Omental fat pad (tissue), 4 donors: ENCODE data around the gene ZNF341. TPM values are rescaled to one million over a fixed set of nuclear protein-coding genes. Genes with fewer than 3 reads are reported as not detected.

Experiments used
- ATAC-seq: fragments of 150-250 bp; one replicate; pipeline ENCODE4 v1.9.1; 2016; ENCODE audit warnings: mild to moderate bottlenecking, moderate library complexity; ENCODE audit not compliant: low FRiP score
- DNase-seq: peaks from one replicate; pipeline ENCODE4 v3.0.0-alpha.2; 2019; ENCODE audit warnings: low spot score
- total RNA-seq, 4 donors: library from RNA; depleted of rRNA; stranded (reverse); fragments of >200 nt; gene quantifications; one replicate each; pipeline ENCODE4 v1.1.0, GENCODE V29; 2016
- TF ChIP-seq, protein P1 (sequence below), 3 donors: fragments of 450-650 bp; IDR thresholded peaks; one replicate each; pipeline ENCODE4 v1.5.1; 2016 to 2017; ENCODE audit warnings: antibody characterized with exemption in 3 of 3, mild to moderate bottlenecking in 3 of 3, moderate library complexity in 2 of 3

Gene ZNF341
- total RNA-seq = 1 to 10 TPM; 1.6 to 2.3 (median 2.0) TPM

GRCh38 chr20:33731693-33732165, at the start of gene ZNF341:
TSS of gene ZNF341 (plus strand) at chr20:33731996. CDS start at chr20:33732022, 26 bp downstream.
- DNase-seq = peak; percentile 65
- TF ChIP-seq, protein P1, sequence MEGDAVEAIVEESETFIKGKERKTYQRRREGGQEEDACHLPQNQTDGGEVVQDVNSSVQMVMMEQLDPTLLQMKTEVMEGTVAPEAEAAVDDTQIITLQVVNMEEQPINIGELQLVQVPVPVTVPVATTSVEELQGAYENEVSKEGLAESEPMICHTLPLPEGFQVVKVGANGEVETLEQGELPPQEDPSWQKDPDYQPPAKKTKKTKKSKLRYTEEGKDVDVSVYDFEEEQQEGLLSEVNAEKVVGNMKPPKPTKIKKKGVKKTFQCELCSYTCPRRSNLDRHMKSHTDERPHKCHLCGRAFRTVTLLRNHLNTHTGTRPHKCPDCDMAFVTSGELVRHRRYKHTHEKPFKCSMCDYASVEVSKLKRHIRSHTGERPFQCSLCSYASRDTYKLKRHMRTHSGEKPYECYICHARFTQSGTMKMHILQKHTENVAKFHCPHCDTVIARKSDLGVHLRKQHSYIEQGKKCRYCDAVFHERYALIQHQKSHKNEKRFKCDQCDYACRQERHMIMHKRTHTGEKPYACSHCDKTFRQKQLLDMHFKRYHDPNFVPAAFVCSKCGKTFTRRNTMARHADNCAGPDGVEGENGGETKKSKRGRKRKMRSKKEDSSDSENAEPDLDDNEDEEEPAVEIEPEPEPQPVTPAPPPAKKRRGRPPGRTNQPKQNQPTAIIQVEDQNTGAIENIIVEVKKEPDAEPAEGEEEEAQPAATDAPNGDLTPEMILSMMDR (IDR thresholded peaks at IDR 0.05) = peak in 2 of 3 donors; percentile 61 to 92
- peak; percentile 90 for ATAC-seq

- DNase-seq = no peak
- TF ChIP-seq, protein P1 (IDR thresholded peaks at IDR 0.05) = no peak
- no peak for ATAC-seq
These were observed 47.1 kb upstream of the ZNF341 start for GRCh38 chr20:33684533-33685327.

GRCh38 chr20:33685328-33686099, 46.3 kb upstream of the ZNF341 start:
- peak; percentile 12 for ATAC-seq
- DNase-seq = no peak
- TF ChIP-seq, protein P1 (IDR thresholded peaks at IDR 0.05) = no peak

DNA sequence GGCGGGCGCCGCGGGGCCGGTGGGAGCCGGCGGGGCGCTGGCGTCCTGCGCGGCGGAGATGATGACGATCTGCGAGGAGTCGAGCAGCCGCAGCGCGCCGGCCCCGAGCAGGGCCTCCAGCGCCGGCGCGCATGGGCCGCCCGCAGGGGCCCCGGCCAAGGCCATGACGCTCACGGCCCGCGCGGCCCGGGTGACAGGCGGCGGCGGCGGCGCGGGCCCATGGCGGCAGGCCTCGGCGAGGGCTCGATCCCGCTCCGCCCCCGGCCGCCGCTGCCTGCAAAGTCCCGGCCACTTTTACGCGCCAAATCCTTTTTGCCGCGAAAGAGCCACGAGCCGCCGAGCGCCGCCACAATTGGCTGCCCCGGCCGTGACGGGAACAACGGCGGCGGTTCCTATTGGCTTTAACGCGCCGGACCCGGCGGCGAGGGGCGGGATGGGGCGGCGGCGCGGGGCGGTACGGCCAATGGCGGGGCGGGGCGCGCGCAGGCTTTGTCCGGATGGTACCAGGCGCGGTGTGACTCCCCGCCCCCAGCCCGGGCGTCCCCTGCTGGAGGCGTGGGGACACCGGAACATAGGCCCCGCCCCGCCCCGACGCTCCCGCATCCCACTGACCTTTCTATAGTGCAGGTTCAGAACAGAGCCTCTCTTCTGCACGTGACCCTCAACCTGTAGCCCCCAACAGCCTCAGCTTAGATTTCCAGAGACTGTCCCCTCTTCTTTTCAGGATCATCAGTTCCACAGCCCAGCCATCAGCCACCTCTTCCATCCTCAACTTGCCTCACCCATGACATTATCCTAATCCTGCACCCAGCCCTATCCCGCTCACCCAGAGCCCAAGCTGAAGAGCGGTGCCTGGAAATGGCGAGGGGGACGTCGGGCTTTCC, 45.5 kb upstream of the ZNF341 start, which contains the start of gene E2F1:
Gene E2F1, minus strand, starts transcription at position 286 of the 884 bp plus-strand sequence. Its CDS starts 121 bp downstream, at position 165.
- TF ChIP-seq, protein P1 (IDR thresholded peaks at IDR 0.05) = no peak
- ATAC-seq (peak; percentile 94), DNase-seq (peak; percentile 81)

DNA sequence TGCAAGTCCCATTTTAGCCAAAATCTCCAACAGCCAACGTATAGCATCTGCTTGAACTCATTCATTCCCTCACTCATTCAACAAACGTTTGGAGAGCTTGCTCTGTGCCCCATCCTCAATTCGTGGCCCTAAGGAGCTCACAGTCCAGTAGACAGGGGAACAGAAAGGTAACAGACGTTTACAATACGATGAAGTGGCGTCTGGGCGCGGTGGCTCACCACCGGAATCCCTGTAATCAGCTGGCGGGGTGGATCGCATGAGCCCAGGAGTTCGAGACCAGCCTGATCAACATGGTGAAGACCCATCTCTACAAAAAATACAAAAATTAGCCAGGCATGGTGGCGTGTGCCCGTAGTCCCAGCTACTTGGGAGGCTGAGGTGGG, 44.8 kb upstream of the ZNF341 start:
- no peak for DNase-seq
- TF ChIP-seq, protein P1 (IDR thresholded peaks at IDR 0.05) = no peak
- ATAC-seq = no peak

DNA sequence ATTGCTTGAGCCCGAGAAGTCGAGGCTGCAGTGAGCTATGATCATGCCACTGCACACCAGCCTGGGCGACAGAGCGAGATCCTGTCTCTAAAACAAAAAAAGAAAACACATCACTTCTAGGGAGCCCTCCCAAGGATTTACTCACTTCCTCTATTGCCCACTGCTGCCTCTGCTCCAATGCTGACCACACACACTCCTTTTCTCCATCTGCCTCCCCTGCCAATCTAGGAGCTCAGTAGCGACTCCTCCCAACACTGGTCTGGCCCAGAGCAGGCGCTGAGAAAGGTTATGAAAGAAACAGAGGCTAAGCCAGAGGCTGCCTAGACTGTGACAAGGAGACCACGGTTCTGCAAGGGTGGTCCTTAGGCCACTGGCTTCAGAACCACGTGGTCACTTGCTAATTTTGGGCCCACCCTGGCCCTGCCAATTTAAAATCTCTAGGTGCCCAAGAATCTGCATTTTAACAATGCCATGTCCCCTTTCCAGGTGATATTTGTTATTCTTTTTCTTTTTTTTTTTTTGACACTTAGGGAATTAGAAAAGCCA, 44.4 kb upstream of the ZNF341 start:
- ATAC-seq (peak; percentile 27), DNase-seq (no peak)
- TF ChIP-seq, protein P1 (IDR thresholded peaks at IDR 0.05) = no peak
